TTC549 (cell line): Measurements from ENCODE around the gene C1GALT1.
"Not testable (repeated sequence)": the region's sequence is repeated elsewhere in the genome, so short reads cannot be mapped to it uniquely, and the experiment has no call there.

Experiments used
- FAIRE-seq: peaks from 2 replicates; lab custom pipeline; 2012; peaks lifted over from hg19 to GRCh38; lab: Jason Lieb, UNC

C1GALT1 gene

DNA sequence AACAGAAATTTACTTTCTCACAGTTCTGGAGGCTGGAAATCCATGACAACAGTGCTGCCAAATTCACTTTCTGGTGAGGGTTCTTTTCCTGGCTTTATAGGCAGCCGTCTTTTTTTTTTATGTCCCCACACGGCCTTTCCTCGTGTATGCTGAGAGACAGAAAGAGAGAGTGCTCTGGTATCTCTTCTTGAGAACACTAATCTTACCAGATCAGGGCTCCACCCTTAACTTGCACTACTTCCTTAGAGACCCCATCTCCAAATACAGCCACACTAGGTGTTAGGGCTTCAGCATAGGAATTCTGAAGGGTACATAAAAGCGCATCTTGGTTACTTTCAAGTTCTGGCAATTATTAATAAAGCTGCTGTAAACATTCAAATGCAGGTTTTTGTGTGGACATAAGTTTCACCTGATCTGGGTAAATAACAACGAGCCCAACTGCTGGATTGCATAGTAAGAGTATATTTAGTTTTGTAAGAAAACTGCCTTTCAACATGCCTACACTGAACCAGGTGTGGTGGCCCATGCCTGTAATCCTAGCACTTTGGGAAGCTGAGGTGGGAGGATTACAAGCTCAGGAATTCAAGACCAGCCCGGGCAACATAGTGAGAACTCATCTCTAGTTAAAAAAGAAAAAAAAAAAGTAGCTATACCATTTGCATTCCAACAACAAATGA lies 8.2 kb upstream of the C1GALT1 start:
- FAIRE-seq, result no peak

DNA sequence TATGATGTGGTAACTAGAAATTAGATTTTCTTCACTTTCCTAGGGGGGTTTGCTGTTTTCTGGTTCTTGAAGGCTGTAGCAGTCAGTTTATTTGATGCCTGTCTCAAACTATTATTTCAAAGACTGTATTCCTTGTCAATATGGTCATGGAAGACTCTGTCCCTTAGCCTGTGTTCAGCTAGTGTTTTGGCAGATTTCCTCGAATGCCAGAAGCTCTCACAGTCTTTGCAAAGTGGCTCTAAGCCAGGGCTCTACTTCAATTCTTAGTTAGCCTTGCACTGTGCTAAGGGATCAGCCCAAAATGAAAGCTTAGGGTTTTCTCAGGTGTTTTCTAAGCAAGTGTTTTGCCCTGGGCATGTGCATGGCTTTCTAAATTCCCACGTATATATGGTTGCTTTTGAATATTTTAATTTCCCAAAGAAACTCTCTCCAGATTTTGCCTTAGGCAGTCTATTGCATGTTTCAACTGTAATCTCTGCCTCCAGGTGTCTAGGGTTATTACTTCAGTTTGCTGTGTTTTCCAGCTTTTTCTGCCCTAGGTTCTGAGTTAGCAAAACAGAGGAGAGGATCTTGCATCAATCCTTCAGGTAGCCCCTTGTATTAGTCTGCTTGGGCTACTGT lies 7.2 kb upstream of the C1GALT1 start:
- no peak for FAIRE-seq

DNA sequence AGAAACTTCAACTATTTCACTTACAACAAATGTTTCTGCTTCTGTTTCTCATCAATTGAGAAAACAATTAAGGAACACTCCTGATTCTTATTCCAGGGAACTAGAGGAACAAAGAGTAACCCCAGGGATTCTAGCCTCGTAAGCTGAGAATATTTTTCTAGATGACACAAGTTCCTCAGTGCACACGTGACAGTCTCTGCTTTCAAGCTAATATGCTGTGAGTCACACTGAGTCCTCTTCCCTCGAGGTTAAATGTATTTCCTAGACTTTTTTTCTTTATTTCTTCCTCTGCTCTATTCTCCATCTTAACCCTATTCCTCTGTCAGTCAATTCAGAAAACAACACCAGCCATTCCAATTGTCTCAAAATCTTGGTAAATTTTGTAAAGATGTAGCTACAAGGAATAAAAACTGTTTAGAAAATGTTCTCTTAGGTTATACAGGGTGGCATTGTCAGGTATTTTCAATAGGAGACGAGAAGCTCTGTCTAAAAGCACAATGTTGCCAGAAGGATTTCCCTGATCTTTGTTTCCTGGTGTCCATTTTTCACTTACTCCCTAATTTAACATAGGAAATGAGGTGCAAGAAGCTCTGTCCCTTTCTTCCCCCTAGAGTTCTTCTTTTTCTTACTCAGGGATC lies 5.8 kb upstream of the C1GALT1 start:
- FAIRE-seq, result no peak

DNA sequence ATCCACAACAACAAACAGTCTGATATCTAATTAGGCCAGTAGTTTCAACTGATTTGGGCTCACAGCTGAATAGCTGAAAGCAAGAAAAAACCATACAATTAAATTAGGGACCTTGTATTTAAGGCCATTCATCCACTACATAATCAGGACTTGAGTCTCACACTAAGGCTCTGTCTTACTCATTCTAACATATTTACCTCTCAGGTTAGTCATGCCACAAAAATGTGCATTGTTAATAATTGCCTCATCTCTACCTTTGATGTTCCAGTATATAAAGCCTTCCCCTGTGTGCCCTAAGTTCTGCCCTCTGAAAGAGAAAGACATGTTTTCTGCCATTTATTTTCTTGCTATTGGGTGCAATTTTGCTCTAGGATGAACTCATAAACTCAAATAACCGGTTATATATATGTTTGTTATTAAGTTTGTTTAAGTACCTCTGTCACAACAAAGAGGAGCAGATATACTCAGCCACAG lies 5.3 kb upstream of the C1GALT1 start:
- no peak for FAIRE-seq

DNA sequence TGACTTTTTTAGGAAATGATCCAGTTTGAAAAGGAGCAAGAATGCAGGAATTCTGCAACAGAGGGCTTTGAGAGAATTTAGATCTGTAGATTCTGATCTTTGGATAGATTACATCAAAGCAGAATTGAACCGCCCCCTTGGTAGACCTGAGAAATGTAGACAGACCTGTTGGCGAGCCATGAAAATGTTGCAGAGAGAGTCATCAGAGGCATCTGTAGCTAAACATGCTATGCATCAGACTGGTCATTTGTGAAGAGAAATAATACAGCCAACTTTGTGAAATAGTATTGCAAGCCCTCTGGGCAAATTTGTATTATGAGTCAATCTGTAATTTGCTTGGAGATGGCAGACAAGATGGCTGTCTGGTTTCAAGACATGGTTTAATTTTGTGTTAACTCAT lies 4.3 kb upstream of the C1GALT1 start:
- no peak for FAIRE-seq

DNA sequence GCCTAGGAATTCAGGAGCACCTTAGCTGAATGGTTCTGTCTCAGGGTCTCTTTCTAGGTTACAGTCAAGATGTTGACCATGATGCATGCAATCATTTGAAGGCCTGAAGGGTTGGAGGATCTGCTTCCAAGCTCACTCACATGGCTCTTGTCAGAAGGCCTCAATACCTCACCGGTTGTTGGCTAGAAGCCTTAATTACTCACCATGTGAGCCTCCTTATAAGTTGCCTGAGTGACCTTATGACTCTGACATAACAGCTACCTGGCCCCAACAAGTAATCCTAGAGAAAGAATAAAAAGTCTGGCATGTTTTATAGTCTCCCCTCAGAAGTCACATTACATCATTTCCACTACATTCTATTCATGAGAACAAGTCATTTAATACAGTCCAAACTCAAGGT lies 3.4 kb upstream of the C1GALT1 start:
- no peak for FAIRE-seq

DNA sequence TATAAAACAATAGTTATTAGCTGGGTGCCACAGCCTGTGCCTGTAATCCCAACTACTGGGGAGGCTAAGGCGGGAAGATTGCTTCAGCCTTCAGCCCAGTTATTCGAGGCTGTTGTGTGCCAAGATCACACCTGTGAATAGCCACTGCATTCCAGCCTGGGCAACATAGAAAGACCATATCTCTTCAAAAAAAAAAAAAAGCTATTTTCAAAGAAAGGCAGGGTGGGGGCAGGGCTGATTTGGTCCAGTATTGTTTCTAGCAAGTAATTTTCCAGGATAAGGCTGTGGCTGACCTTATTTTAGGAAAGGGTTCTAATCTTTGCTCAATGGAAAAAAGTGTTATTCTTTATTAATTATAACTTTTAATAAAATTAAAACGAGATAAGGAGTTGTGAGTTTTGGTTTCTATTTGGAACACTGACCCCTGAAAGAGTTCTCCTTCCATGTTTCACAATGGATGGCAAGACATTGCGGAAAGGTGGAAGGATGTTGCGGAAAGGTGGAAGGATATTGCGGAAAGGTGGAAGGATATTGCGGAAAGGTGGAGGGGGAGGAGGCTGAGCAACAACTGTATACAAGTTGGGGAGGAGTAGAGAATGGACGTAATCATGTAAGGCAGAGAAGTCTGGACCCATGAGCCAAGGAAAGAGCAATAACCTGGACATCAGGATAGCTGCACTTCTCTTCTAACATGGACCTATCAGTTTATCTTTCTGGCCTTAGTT lies 1.5 kb upstream of the C1GALT1 start:
- no peak for FAIRE-seq

DNA sequence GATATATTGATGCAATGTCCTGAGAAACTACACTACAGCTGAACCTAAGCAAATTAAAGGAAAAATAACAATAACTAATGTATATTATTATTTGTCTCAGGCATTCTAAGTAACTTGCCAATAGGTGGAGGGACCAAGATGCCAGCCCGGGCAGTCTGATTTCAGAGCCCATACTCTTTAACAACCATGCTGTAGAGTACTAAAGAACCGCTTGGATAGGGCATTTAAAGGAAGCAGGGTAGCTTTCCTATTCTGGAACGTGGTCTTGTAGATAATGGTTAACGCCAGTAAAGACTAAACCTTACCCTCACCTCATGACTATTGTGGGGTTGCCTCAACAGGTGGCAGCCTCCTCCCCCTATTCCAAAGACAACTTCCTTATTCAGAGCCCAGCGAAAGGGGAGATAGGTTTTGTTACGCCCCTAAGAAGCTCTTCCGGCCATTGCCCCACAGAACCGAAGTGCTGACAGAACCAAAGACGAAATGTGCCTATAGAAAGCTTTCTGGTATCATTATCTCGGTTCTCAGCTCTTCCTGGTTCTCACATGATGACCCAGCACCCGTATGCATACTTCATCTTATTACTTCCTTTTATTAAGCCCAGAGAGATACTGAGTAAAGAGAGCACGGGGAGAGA lies 707 bp upstream of the C1GALT1 start:
- FAIRE-seq, result no peak

DNA sequence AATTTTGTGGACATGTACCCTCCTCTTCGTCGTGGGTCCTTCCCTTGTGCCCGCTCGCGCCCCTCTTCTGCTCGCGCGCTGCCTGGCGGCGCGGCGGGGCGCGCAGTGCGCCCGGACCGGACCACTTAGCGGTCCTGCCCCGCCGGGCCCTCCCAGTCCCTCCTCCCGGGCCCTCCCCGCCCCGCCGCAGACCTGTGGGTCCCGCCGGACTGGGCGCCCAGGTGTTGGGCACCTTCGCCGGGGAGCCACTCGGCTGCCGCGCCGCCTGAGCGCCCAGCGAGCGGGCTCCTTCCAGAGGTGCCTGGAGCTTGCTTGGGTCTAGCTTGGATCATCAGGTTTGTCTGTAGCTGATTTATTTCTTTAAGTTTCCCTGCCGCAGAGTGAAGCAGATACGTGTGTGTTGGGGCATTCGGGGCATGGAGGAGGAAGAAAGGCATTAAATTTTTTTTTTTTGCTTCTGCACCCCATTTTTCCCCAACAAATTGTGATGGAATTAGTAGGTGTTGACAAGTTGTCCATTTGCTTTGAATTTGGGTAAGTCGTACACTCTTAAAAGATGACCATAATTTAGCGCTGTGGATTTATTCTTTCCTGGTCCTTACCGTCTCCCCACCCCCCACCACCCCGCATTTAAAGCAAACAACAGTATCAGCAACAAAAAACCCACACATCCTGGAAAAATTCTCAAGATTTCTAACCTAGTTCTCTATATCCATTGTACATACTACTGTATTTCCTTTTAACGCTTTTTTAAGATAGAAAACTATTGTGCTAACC lies 905 bp downstream of the C1GALT1 start:
- no peak for FAIRE-seq

DNA sequence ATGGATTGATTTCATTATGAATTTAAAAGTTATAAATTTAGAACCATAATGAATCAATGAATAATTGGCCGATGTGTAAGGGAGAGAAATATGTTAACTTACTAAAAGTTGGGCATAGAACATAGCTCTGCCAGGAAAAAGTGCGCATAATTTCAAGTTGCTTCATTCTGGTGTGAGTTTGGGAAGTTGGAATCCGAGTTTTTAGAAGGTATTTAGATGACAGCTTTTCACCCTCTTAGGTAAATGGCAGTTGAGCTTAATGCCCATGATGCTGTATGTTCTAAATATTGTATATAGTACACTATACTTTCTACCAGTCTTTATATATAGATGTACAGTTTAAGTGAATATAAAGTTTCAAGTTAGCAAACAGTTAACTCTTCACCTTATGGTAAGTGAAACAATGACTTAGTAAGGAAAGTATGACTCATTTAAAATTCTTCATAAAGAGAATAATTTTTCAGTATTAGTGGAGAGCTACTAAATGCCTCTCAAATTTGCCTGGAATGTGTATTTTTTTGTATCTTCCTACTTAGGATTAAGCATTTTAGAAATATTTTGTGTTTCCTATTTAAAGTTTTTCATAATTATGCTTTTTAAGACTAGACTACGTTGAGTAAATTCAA lies 1.6 kb downstream of the C1GALT1 start:
- no peak for FAIRE-seq

DNA sequence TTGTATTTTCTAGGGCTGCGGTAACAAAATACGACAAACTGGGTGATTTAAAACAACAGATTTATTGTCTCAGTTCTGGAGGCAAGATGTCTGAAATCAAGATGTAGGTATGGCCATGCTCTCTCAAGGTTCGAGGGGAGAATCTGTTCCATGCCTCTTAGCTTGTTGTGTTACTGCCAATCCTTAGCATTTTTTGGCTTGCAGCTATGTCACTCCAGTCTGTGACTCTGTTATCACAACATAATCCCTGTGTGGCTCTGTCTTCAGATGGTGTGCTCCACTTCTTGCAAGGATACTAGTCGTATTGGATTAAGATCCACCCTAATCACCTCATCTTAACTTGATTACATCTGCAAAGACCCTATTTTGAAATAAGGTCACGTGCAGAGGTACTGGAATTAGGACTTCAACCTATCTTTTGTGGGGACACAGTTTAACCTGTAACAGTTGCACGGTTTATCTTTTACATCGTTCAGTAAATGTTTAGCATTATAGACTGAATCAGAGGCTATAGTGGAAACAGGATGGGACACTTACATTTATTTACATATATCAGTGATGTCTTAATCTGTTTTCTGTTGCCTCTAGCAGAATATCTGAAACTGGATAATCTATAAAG lies 3.1 kb downstream of the C1GALT1 start:
- FAIRE-seq, result no peak

DNA sequence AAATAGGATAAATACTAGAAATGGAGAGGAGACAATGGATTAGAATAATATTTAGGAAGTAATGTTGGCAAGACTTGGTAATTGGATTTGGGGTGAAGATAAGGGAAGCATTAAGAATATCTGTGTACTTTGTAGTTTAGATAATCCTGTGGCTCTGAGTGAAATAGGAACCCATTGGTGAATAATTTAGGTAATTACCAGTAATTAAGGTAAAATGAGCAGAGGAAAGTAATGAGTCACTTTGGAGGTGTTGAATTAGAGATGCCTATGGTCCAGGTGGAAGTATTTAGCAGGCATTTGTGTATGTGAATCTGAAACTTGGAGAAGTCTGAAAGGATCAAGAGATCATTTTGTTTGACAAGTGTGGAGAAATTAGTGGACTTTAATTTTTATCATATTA lies 5.7 kb downstream of the C1GALT1 start:
- FAIRE-seq, result no peak

DNA sequence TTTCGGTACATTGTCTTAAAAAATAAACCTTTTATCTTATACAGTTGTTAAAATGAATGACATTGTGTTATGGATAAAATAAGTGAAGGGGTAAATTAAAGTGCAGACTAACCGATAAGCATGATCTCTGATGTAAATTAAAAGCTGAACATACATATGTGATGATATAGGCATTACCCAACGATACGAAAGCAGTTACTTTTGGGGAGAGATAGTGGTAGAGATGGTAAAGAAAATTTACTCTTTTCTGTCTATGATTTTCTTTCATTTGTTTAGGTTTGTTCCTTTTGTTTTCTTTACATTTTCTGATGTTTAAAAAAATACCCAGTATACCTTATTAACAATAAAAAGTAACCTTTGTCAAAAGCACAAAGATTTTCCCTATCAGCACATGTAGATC lies 6.4 kb downstream of the C1GALT1 start:
- no peak for FAIRE-seq

DNA sequence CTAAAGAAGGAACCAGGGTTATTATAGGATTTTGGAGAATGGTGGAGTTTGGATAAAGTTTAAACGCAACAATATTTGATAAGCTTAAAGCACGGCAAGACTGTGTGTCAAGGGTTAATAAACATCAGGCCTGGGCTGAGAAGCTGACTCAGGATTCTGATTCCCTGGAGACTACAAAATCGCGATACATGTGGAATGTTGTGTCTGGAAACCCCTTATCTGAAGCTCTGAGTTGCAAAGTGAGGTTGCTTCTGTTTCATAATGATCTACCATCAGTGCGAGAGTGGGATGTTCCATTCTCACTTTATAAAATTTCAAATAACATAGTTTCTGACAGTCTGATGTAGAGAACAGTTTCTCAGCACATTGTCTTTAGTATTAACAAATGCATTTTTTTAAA lies 7.8 kb downstream of the C1GALT1 start:
- no peak for FAIRE-seq

DNA sequence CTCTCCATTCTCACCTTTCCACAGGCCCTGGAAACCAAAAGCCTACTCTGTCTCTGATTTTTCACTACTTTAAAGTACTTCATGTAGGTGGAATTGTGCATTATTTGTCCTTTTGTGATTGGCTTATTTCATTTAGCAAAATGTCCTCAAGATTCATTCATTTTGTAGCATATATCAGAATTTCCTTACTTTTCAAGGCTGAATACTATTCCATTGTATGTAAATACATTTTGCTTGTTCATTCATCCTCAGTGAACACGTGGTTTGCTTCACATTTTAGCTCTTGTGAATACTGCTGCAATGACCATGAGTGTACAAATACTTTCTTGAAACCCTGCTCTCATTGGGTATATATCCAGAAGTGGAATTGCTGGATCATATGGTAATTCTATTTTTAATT lies 8.8 kb downstream of the C1GALT1 start:
- FAIRE-seq, result no peak

DNA sequence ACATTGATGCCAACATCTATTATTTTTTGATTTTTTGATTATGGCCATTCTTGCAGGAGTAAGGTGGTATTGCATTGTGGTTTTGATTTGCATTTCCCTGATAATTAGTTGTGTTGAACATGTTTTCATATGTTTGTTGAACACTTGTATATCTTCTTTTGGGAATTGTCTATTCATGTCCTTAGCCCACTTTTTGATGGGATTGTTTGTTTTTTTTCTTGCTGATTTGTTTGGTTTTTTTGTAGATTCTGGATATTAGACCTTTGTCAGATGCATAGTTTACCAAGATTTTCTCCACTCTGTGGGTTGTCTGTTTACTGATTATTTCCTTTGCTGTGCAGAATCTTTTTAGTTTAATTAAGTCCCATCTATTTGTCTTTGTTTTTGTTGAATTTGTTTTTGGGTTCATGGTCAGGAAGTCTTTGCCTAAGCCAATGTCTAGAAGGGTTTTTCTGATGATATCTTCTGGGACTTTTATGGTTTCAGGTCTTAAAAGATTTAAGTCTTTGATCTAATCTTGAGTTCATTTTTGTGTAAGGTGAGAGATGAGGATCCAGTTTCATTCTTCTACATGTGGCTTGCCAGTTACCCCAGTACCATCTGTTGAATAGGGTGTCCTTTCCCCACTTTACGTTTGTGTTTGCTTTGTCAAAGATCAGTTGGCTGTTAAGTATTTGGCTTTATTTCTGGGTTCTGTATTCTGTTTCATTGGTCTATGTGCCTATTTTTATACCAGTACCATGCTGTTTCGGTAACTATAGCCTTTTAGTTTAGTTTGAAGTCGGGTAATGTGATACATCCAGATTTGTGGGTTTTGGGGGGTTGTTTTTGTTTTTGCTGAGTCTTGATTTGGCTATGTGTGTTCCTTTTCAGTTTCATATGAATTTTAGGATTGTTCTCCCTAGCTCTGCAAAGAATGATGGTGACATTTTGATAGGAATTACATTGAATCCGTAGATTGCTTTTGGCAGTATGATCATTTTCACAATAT lies 10.7 kb downstream of the C1GALT1 start:
- FAIRE-seq, result not testable (repeated sequence)

DNA sequence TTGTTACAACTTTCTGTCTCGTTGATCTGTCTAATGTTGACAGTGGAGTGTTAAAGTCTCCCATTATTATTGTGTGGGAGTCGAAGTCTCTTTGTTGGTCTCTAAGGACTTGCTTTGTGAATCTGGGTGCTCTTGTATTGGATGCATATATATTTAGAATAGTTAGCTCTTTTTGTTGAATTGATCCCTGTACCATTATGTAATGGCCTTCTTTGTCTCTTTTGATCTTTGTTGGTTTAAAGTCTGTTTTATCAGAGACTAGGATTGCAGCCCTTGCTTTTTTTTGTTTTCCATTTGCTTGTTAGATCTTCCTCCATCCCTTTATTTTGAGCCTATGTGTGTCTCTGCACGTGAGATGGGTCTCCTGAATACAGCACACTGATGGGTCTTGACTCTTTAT lies 17.2 kb downstream of the C1GALT1 start:
- FAIRE-seq, result not testable (repeated sequence)

DNA sequence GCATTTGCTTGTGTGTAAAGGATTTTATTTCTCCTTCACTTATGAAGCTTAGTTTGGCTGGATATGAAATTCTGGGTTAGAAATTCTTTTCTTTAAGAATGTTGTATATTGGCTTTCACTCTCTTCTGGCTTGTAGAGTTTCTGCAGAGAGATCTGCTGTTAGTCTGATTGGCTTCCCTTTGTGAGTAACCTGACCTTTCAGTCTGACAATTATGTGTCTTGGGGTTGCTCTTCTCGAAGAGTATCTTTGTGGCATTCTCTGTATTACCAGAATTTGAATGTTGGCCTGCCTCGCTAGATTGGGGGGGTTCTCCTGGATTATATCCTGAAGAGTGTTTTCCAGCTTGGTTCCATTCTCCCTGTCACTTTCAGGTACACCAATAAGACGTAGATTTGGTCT lies 17.9 kb downstream of the C1GALT1 start:
- not testable (repeated sequence) for FAIRE-seq

DNA sequence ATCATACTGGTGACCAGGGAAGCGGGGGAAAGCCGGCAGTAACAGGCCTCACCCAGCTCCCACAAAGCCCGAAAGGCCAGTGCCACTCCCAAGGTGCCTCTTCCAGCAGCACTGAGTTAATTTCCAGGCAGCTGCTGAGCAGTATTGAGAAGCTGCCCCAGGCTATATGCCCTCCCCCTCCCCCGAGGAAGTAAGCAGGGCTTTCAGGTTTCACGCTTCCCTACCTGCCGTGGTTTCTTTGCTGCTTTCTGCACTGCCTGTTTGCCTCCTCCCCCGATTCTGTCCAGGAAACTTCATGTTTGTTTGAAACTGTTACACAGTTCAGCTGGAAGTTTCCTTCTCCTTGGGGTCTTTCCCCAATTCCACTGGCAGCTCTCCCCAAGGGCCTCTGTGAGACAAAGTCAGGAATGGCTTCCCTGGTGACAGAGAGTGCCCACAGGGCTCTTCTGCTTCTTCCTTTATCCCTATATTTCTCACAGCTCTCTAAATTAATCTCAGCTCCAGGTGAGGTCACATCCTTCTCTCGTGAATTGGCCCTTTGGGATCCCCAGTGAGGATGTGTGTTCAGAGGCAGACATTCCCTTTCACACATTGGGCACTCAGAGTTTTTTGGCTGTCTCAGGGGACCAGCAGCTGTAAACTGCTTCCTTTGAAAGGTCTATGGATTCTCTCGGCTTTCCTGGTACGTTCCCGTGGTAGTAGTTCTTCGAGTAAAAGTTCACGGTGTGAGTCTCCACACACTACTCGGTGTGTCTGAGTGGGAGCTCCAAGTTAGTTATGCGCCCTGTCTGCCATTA lies 19.4 kb downstream of the C1GALT1 start:
- FAIRE-seq, result no peak
